H1 (cell line): Measurements from ENCODE around the gene CHST8.

Source experiments
- ATF3 ChIP-seq: IDR thresholded peaks from 2 replicates; pipeline ENCODE4 v1.6.1; 2011; ENCODE audit warnings: low read depth, mild to moderate bottlenecking, low read length; ENCODE audit not compliant: insufficient read depth
- CBX8 ChIP-seq: fragments of 300-800, 300-1000 bp; sonication (generic); IDR thresholded peaks from 2 replicates; pipeline ENCODE4 v1.7.1; 2016; ENCODE audit warnings: low read depth, low read length, borderline replicate concordance
- CEBPB ChIP-seq: IDR thresholded peaks from 2 replicates; pipeline ENCODE4 v1.6.1; 2012; ENCODE audit warnings: low read depth, low read length
- CHD2 ChIP-seq: IDR thresholded peaks from 2 replicates; pipeline ENCODE4 v1.6.1; 2012; ENCODE audit warnings: low read length, improper control_type of control experiment
- CHD7 ChIP-seq: fragments of 300-600 bp; sonication (generic); IDR thresholded peaks from 2 replicates; pipeline ENCODE4 v1.7.1; 2012; ENCODE audit warnings: low read length, moderate library complexity, mild to moderate bottlenecking, inconsistent platforms; ENCODE audit not compliant: insufficient replicate concordance
- CTCF ChIP-seq, 3 experiments: IDR thresholded peaks; 1 replicate in 2 of 3; 2 replicates in 1 of 3; pipeline versions ENCODE4 v1.5.1 to v1.6.1; 2011; ENCODE audit warnings: low read length in 3 of 3, mild to moderate bottlenecking in 3 of 3, inconsistent platforms in 2 of 3, low read depth in 1 of 3, moderate library complexity in 1 of 3; ENCODE audit not compliant: insufficient read depth in 1 of 3; ENCODE audit errors: control extremely low read depth in 1 of 3
- GTF2F1 ChIP-seq: IDR thresholded peaks from 2 replicates; pipeline ENCODE4 v1.6.1; 2012; ENCODE audit warnings: low read depth, low read length, improper control_type of control experiment, borderline replicate concordance
- JUN ChIP-seq: IDR thresholded peaks from 2 replicates; pipeline ENCODE4 v1.6.1; 2011; ENCODE audit warnings: low read depth, mild to moderate bottlenecking, improper control_type of control experiment, low read length
- NANOG ChIP-seq: IDR thresholded peaks from 2 replicates; pipeline ENCODE4 v1.6.1; 2011; ENCODE audit warnings: low read length, low read depth, mild to moderate bottlenecking, inconsistent platforms; ENCODE audit not compliant: insufficient read depth, poor library complexity, severe bottlenecking
- POLR2A ChIP-seq, 2 experiments: IDR thresholded peaks; 1 replicate in 1 of 2; 2 replicates in 1 of 2; pipeline ENCODE4 v1.6.1; 2011; ENCODE audit warnings: low read depth in 2 of 2, low read length in 2 of 2, mild to moderate bottlenecking in 2 of 2; ENCODE audit errors: control extremely low read depth in 1 of 2
- RAD21 ChIP-seq, 2 experiments: IDR thresholded peaks in 1 of 2; conservative IDR thresholded peaks in 1 of 2; 2 replicates each; pipeline ENCODE4 v1.6.1; 2011; ENCODE audit warnings: low read depth in 2 of 2, low read length in 2 of 2, improper control_type of control experiment in 1 of 2, inconsistent platforms in 1 of 2, mild to moderate bottlenecking in 1 of 2, moderate library complexity in 1 of 2
- SIRT6 ChIP-seq: IDR thresholded peaks from one replicate; pipeline ENCODE4 v1.7.1; 2012; ENCODE audit warnings: low read length, inconsistent platforms
- SIX5 ChIP-seq: IDR thresholded peaks from 2 replicates; pipeline ENCODE4 v1.6.1; 2011; ENCODE audit warnings: mild to moderate bottlenecking, low read depth, low read length

GRCh38 chr19:33610588-33610987 lies 11.2 kb upstream of the CHST8 start:
- TF ChIP-seq ATF3 (no peak), SIRT6 (no peak), CTCF (IDR thresholded peaks at IDR 0.05; ENCODE audit: control extremely low read depth in 1 of 3, insufficient read depth in 1 of 3, low read depth in 1 of 3, low read length in 3 of 3) (no peak), CEBPB (no peak), GTF2F1 (no peak), NANOG (no peak), SIX5 (no peak), RAD21 (IDR thresholded peaks at IDR 0.05 in 1 of 2, conservative IDR thresholded peaks at IDR 0.05 in 1 of 2; ENCODE audit: low read depth in 2 of 2, low read length in 2 of 2) (no peak), POLR2A (IDR thresholded peaks at IDR 0.05; ENCODE audit: control extremely low read depth in 1 of 2, low read depth in 2 of 2, low read length in 2 of 2) (no peak), JUN (no peak), CHD7 (no peak), CBX8 (no peak), CHD2 (no peak)
